Mucosa of rectum (tissue), 2 donors: Measurements from ENCODE around the gene ZNF189.

Experiments
- H3K27ac ChIP-seq, 2 donors: one replicate each; pipeline ENCODE4 v1.7.0; 2013; ENCODE audit warnings: inconsistent platforms in 2 of 2, low read depth in 2 of 2, low read length in 2 of 2
- H3K27me3 ChIP-seq, 2 donors: one replicate each; pipeline ENCODE4 v1.7.0; 2013; ENCODE audit warnings: low read length in 2 of 2; ENCODE audit not compliant: control insufficient read depth in 2 of 2, insufficient read depth in 2 of 2
- H3K36me3 ChIP-seq, 2 donors: one replicate each; pipeline ENCODE4 v1.7.0; 2013; ENCODE audit warnings: low read length in 2 of 2; ENCODE audit not compliant: control insufficient read depth in 2 of 2, insufficient read depth in 2 of 2
- H3K4me1 ChIP-seq, 2 donors: one replicate each; pipeline ENCODE4 v1.7.0; 2013; ENCODE audit warnings: low read length in 2 of 2, mild to moderate bottlenecking in 1 of 2; ENCODE audit not compliant: control insufficient read depth in 2 of 2, insufficient read depth in 2 of 2
- H3K4me3 ChIP-seq, 2 donors: one replicate each; pipeline ENCODE4 v1.7.0; 2013; ENCODE audit warnings: low read length in 2 of 2
- H3K9ac ChIP-seq, 2 donors: one replicate each; pipeline ENCODE4 v1.7.0; 2013; ENCODE audit warnings: low read length in 2 of 2, low read depth in 1 of 2, mild to moderate bottlenecking in 1 of 2
- H3K9me3 ChIP-seq, 2 donors: one replicate each; pipeline ENCODE4 v1.7.0; 2013; ENCODE audit warnings: low read length in 2 of 2; ENCODE audit not compliant: control insufficient read depth in 2 of 2
- donor health status: healthy.
- donor health status: Normal muscosa, but diverticular disease.

ZNF189 gene

GRCh38 chr9:101398068-101398929 is at the start of gene ZNF189, which contains the start of gene MRPL50:
Gene ZNF189 (plus strand): TSS chr9:101398851. CDS start chr9:101399157, 306 bp downstream.
Gene MRPL50 (minus strand): TSS chr9:101398618. CDS start chr9:101398592, 26 bp downstream.
- Histone ChIP-seq H3K27ac (peak within 1 kb of the TSS; percentile 83 to 84), H3K9me3 (no peaks in the 10 kb centered on the region), H3K4me3 (peak within 1 kb of the TSS; percentile 98 to 100), H3K4me1 (peaks cover 9 to 14% of the 10 kb centered on the region in 2 donors), H3K9ac (peak within 1 kb of the TSS; percentile 92 to 98), H3K36me3 (peaks cover 27 to 29% of the 10 kb centered on the region in 2 donors), H3K27me3 (no peaks in the 10 kb centered on the region)

- H3K9me3 ChIP-seq = no peaks in the 10 kb centered on the region
- no peak overlapping the region for H3K4me3 ChIP-seq
- no peak overlapping the region for H3K9ac ChIP-seq
- H3K27me3 ChIP-seq = no peaks in the 10 kb centered on the region
- H3K36me3 ChIP-seq = no peaks in the 10 kb centered on the region
- H3K27ac ChIP-seq = no peak overlapping the region
- H3K4me1 ChIP-seq = peaks cover 7 to 11% of the 10 kb centered on the region in 2 donors
Observed at GRCh38 chr9:101350285-101350684, 48.4 kb upstream of the ZNF189 start.

GRCh38 chr9:101352892-101353463 is 45.7 kb upstream of the ZNF189 start:
- Histone ChIP-seq H3K9ac (no peak overlapping the region), H3K27ac (no peak overlapping the region), H3K4me1 (peaks cover 7 to 17% of the 10 kb centered on the region in 2 donors), H3K4me3 (no peak overlapping the region), H3K9me3 (no peaks in the 10 kb centered on the region), H3K36me3 (no peaks in the 10 kb centered on the region), H3K27me3 (no peaks in the 10 kb centered on the region)

- H3K27ac ChIP-seq = no peak overlapping the region
- no peaks in the 10 kb centered on the region for H3K27me3 ChIP-seq
- H3K9me3 ChIP-seq = no peaks in the 10 kb centered on the region
- peaks cover 7 to 17% of the 10 kb centered on the region in 2 donors for H3K4me1 ChIP-seq
- H3K9ac ChIP-seq = no peak overlapping the region
- no peaks in the 10 kb centered on the region for H3K36me3 ChIP-seq
- no peak overlapping the region for H3K4me3 ChIP-seq
Observed at GRCh38 chr9:101353683-101354082, 45.0 kb upstream of the ZNF189 start.

GRCh38 chr9:101354143-101354764 is 44.4 kb upstream of the ZNF189 start:
- H3K4me3 ChIP-seq = no peak overlapping the region
- no peaks in the 10 kb centered on the region for H3K9me3 ChIP-seq
- peaks cover 7 to 17% of the 10 kb centered on the region in 2 donors for H3K4me1 ChIP-seq
- H3K36me3 ChIP-seq = no peaks in the 10 kb centered on the region
- H3K9ac ChIP-seq = no peak overlapping the region
- no peaks in the 10 kb centered on the region for H3K27me3 ChIP-seq
- peak overlapping the region; percentile 75 to 77 for H3K27ac ChIP-seq

GRCh38 chr9:101354765-101355708 is 43.6 kb upstream of the ZNF189 start:
- H3K4me1 ChIP-seq = peaks cover 7 to 17% of the 10 kb centered on the region in 2 donors
- peak overlapping the region in 1 of 2 donors; percentile 2 for H3K4me3 ChIP-seq
- no peaks in the 10 kb centered on the region for H3K36me3 ChIP-seq
- H3K27ac ChIP-seq = peak overlapping the region; percentile 75 to 77
- H3K27me3 ChIP-seq = no peaks in the 10 kb centered on the region
- H3K9ac ChIP-seq = no peak overlapping the region
- H3K9me3 ChIP-seq = no peaks in the 10 kb centered on the region

GRCh38 chr9:101356619-101357018 is 42.0 kb upstream of the ZNF189 start:
- H3K27me3 ChIP-seq = no peaks in the 10 kb centered on the region

GRCh38 chr9:101359679-101360078 is 39.0 kb upstream of the ZNF189 start:
- Histone ChIP-seq H3K27ac (no peak overlapping the region), H3K27me3 (no peaks in the 10 kb centered on the region), H3K4me1 (peaks cover 5 to 12% of the 10 kb centered on the region in 2 donors), H3K9ac (no peak overlapping the region), H3K9me3 (no peaks in the 10 kb centered on the region), H3K4me3 (no peak overlapping the region), H3K36me3 (no peaks in the 10 kb centered on the region)

More at GRCh38 chr9:101356619-101357018, 42.0 kb upstream of the ZNF189 start:
- peaks cover 7 to 17% of the 10 kb centered on the region in 2 donors for H3K4me1 ChIP-seq
- no peak overlapping the region for H3K9ac ChIP-seq
- H3K9me3 ChIP-seq = no peaks in the 10 kb centered on the region
- H3K36me3 ChIP-seq = no peaks in the 10 kb centered on the region
- no peak overlapping the region for H3K27ac ChIP-seq
- H3K4me3 ChIP-seq = no peak overlapping the region

- Histone ChIP-seq H3K9me3 (no peaks in the 10 kb centered on the region), H3K4me1 (peaks cover 0 to 3% of the 10 kb centered on the region in 2 donors), H3K9ac (no peak overlapping the region), H3K27me3 (no peaks in the 10 kb centered on the region), H3K36me3 (no peaks in the 10 kb centered on the region), H3K27ac (no peak overlapping the region), H3K4me3 (no peak overlapping the region)
Observed at GRCh38 chr9:101360647-101361046, 38.0 kb upstream of the ZNF189 start.
